HT-29 (cell line): ENCODE measurements around the gene CCDC194. TPM values are rescaled to one million over a fixed set of nuclear protein-coding genes. Genes with fewer than 3 reads are reported as not detected.
"Not testable (repeated sequence)": the region's sequence is repeated elsewhere in the genome, so short reads cannot be mapped to it uniquely, and the experiment has no call there.

ENCODE experiments used
- DNase-seq: peaks from one replicate; pipeline ENCODE4 v3.0.0-alpha.2; 2015; ENCODE audit warnings: low spot score
- total RNA-seq: library from RNA; depleted of rRNA; stranded (reverse); fragments of >200 nt; shearing (Covaris generic); gene quantifications from 2 replicates; pipeline ENCODE4 v1.2.3, GENCODE V29; 2014

The CCDC194 gene
- total RNA-seq, 1 experiment from 2014 or later: 1.6 TPM

DNA sequence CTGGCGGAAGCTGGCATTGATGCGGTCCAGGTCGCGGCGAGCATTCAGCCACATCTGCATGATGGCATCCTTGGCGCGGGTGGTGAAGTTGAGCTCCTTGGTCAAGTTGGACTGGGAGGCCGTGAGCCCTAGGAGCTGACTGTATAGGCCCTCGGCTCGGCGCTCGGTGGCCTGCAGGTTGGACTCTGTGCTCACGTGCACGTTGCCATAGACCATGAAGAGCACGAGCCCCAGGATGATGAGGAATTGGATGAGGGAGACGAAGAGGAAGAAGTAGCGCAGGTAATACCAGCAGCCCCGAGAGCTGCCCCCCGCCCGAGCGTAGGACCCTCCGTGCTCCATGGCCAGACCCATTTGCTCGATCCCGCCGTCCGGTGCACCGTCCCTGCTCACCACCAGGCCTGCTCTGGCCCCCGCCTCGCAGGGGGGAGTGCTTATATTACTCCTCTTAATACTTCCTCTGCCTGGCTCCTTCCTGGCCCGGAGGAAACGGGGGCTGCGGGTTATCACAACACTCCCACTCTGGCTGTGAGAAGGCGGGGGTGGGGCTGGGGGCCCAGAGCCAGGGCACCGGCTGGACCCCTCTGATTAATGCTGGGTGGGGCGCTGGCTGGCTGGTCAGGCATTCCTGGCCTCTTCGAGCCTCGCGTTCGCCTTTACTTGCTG is 16.9 kb downstream of the CCDC194 start, which contains the start of gene PLVAP:
TSS of gene PLVAP (minus strand) at position 408 of the 666 bp plus-strand sequence. CDS start at position 354, 54 bp downstream.
- DNase-seq: no peak

DNA sequence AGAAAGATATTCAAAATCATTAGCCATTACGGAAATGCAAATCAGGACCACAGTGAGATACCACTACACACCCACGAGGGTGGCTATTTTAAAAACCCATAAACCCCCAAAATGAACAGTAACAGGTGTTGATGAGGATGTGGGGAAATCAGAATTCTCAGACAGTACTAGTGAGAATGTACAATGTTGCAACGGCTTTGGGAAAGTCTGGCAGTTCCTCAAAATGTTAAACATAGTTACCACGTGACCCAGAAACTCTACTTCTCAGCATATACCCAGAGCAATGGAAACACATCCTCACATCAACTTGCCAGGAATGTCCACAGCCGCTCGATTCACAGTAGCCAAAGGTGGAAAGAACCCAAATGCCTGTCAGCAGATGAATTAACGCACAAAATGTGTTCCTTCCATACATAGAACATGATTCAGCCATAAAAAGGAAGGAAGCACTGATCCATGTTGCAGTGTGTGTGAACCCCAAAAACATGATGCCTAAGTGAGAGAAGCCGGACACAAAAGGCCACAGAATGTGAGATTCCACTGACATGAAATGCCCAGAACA is 23.9 kb downstream of the CCDC194 start:
- DNase-seq: no peak

DNA sequence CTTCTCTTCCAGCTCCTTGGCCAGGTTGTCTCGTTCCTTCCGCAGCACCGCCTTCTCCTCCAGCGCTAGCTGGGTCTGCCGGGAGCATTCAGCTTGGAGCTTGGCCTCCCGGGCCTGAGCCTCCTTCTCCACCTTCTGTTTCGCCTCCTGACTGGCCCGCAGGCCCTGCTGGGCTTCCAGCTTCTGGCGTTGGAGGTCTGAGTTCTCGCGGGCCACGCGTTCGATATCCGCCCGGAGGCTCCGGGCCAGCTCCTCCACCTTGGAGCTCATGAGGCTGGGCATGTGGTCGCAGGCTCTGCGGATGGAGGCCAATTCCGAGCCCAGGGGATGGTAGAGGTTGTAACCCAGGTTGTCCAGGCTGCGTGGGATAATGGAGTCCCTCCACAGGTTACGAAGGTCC is 28.6 kb downstream of the CCDC194 start:
- no peak for DNase-seq

DNA sequence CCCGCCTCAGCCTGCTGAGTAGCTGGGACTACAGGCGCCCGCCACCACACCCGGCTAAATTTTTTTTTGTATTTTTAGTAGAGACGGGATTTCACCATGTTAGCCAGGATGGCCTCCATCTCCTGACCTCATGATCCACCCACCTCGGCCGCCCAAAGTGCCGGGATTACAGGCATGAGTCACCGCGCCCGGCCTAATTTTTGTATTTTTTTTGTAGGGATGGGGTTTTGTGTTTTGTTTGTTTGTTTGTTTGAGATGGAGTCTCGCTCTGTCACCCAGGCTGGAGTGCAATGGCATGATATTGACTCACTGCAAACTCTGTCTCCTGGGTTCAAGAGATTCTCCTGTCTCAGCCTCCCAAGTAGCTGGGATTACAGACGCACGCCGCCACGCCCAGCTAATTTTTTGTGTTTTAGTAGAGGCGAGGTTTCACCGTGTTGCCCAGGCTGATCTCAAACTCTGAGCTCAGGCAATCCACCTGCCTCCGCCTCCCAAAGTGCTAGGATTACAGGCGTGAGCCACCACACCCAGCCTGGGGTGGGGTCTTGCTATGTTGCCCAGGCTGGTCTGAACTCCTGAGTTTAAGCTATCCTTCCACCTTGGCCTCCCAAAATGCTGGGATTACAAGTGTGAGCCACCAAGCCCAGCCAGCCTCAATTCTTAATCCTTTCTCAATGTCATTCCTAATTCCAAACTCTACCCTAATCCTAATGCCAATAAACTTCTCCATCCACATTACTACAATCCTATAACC is 30.0 kb downstream of the CCDC194 start:
- DNase-seq: not testable (repeated sequence)

DNA sequence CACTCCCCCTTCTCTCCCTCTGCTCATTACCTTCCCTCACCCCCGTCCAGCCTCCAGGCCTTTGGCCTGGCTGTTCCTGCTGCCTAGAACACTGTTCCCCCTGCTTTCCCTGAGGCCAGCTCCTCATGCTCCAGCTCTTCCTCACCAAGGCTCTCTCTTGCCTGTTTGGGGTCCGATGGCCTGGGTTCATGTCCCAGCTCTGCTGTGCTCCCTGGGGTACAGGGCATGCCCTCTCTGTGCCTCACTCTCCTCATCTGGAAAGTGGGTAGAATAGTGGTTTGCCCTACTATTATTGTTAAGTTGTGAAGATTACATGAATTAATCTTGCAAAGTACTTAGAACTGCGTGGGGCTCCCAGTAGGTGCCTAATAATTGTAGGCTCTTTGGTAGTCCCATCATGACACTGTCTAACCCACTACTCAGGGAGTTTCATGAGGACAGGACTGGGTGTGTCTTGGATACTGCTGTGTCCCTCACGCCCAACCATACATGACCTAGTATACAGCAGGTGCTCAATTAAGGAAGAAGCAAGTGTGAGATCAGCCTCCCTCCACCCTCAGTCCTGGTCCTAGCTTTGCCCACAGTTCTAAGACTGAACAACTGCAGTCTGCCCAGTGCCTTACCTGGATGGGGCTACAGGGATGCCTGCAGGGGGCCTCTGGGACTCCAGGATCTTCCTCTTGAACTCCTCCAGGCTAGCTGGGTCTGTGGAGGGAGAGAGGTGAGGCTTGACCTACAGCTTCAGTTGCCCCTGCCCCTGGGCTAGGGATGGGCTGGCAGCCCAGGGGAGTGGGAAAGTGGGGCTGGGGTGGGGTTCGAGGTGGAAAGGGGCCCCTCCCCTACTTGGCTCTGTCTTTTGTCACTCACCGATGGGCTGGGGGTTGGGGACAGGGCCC is 33.8 kb downstream of the CCDC194 start:
- no peak for DNase-seq

DNA sequence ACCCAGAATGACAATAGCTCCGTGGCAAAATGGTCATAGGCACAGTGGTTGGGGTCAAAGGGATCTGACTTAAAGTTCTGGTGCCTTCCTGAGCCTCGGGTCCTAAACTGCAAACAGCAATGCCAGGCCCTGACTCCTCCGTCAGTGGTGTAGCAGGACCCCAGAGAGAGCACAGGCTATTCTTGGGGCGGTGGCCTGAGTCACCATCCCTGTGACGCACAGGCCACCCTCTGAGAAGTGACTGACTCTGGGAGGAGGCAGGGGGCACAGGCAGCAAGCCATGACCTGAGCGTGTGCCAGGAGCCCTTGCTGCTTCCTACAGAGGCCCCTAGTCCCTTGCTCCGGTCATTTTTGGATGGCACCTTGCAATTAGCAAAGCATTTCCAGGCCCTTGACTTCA is 35.6 kb downstream of the CCDC194 start:
- no peak for DNase-seq

DNA sequence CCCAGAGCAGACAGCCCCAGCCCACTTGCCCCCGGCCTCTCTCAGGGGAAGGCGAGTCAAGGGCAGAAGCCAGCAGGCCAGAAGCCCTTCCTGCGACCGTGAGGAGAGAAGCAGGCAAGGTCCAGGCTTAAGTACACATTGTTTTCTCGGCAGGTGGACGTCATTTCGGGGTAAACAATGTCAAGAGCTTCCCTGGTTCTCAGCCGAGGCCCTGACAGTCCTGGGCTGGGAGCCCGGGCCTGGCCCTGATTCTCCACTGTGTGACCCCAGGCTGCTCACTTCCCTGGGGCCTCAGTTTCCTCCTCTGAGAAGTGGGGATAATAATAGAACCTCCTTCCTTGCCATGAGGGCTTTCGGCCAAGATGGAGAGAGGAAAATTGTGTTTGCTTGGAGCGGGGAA is 36.3 kb downstream of the CCDC194 start:
- DNase-seq: no peak

DNA sequence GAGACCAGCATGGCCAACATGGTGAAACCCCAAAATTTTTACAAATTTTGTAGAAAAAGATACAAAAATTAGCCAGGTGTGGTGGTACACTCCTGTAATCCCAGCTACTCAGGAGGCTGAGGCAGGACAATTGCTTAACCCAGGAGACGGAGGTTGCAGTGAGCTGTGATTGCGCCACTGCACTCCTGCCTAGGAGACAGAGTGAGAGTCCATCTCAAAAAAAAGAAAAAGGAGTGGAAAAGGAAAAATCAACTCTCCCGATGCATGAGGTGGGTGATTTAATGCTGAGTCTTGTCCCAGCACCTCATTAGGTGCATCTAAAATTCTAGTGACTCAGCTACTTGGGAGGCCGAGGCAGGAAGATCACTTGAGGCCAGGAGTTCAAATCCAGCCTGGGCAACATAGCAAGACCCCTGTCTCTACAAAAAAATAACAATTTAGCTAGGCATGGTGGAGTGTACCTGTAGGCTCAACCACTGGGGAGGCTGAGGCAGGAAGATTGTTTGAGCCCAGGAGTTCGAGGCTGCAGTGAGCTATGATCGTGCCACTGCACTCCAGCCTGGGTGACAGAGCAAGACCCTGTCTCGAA is 36.8 kb downstream of the CCDC194 start:
- no peak for DNase-seq

DNA sequence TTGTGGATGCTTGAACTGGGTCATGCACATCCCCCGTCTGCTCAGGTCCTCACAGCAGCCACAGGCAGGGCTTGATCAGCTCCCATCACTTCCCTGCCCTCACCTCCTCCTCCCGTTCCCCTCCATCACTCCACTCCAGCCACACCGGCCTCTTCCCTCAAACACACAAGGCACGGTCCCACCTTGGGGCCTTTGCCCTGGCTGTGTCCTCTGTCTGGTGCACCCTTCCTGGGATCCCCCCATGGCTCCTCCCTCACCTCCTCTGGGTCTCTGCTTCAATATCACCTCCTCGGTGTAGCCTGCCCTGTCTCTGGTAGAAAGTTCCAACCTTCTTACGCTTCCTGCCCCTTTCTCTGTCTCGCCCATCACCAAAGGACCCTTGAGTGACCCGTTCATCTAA is 40.6 kb downstream of the CCDC194 start:
- DNase-seq: no peak

DNA sequence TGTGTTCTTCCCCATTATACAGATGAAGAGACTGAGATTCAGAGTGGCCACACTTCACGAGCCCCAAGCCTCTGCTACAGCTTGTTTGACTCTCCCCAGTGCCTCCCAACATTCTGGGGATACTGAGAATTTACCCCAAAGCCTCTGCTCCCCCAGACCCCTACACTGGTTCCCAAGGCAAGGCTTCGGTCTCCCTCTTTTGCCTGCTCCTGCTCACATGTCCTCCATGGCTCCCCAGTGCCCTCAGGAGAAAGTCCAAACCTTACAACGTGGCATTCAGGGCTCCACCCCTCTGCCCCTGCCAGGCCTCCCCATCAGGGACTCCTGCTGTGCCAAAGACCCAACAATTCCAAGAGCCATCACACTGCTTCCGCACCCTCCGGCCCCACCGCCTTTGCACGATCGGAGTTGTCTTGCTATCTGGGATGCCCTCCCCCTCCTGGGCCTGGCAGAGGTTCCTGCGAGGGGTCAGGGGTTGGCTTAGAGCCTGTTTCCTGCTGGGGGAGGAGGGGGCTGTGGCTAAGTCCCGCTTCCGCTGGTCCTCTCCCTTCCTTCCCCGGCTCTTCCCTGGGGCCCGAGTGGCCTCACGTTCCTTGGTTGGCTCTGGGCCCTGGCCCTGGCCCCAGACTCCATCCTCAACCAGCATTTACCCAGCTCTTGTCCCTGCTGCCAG is 41.3 kb downstream of the CCDC194 start:
- DNase-seq: no peak

DNA sequence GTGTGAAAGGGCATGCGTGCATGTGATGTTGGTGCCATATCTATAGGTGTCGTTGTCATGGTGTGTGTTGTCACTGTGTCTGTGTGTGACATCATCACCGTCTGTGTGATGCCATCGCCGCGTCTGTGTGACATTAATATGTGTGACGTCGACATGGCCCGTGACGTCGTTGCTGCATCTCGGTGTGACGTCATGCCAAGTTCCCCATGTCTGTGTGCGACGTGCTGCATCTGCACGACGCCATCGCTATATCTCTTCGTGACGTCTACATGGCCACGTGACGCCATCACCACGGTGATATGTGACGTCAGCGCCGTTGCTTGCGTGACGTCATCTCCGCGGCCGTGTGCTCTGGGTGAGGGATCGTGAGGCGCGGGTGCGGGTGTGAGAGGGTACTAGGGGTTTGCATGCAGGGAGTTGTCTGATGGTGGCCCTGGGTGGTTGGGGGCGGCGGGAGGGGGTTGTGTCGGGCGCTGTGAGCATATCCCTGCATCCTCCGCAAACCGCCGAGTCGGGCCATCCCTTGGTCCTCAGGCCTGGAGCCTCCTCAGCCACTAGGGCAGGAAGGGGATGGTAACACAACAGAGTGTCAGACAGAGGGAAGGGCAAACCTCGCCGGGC is 42.1 kb downstream of the CCDC194 start:
- no peak for DNase-seq

DNA sequence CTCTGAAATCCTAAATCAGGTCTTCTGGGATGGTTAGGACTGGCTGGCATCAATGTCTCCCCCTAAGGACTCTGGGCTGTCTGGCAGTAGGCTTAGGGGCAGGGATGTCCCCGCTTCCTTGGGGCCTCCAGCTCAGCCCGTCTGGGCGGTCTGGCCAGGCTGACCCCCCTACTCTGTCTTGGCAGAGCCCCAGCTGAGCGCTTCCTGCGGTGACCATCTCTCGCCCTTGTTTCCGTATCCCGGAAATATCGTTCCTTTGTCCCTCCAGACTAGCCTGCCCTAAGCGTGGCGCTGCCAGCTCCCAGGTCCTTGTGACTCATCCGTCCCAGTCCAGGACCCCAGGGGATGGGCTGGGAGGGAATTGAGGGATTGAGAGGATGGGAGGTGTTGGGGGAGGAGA is 45.3 kb downstream of the CCDC194 start:
- no peak for DNase-seq

DNA sequence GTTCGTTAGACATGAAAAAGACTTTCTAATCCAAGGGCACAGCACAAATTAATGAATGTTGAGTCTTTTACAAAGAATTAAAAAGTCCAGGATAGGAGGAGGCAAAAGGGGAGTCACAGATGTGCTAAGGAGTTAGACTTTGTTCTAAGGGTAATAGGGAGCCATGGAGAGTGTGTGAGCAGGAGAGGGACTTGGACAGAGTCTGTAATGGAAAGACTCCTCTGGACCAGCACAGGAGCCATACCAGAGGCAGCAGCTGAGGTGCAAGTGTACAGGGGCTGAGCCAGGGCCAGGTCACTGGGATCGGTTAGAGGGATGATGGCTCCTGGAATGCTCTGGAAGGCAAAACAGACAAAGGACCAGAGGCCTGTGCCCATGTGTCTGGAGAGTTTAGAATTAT is 46.1 kb downstream of the CCDC194 start:
- no peak for DNase-seq

DNA sequence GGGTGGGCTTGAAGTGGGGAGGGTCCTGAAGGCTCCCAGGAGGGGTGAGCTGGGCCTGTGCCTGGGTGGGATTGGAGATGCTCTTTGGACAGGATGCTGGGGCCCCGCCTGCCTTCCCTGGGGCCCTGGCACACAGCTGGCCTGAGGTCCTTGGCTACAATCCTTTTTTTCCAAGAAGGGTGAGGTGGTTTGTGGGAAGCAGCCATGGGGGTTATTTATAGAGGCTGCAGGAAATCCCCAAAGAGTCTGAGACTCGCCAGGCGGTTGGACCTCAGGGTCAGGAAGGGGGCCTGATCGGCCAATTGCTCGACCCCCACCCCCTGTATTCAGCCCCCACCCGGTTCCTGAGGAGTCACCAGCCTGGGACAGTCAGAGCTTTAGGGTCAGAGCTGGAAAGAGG is 46.6 kb downstream of the CCDC194 start:
- DNase-seq: no peak

DNA sequence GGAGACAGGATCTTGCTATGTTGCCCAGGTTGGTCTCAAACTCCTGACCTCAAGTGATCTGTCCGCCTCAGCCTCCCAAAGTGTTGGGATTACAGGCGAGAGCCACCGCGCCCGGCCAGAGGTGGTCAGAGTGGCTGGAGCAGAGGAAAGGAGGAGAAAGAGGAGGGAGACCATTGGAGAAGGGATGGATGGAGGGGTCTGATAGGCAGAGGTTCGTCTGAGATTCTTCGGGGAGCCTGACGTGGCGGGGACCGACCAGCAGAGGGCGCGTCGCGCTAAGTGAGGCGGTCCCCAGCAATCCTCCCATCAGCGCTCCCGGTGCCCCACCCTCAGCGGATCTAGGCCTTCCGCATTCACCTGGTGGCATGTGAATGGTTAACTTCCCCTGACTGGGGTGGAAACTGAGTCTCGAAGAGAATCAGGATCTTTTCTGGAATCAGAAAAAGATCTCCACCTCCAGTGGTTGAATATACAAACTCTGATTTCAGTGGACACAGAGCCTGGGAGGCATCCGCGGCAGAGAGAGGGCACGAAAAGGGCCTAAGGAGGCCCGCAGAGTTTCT is 47.8 kb downstream of the CCDC194 start:
- peak; percentile 79 for DNase-seq

DNA sequence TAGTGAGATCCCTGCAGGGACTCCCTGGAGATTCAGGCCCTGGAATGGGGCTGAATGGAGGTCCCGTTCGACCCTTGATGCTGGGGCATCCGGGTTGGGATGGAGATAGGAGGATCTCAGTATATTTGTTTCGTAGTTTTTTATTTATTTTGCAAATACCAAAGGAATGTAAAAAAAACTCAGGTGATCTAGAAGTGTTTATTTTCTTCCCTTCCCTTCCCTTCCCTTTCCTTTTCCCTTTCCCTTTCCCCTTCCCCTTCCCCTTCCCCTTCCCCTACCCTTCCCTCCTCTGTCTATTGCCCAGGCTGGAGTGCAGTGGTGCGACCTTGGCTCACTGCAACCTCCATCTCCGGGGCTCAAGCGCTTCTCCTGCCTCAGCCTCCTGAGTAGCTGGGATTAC is 52.2 kb downstream of the CCDC194 start:
- no peak for DNase-seq

DNA sequence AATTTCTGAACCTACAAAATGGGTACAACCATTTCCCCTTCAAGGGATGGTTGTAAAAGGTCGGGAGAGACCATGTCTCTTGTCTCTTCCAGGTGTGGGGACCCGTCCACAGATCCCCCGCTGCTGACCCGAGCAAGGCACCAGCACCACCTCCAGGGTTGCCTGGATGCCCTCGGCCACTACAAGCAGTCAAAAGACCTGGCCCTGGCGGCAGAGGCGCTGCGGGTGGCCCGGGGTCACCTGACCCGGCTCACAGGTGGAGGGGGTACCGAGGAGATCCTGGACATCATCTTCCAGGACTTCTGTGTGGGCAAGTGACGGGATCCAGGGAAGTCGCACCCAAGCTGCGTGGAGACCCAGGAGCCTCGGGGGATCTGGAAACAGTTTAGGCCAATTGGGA is 52.6 kb downstream of the CCDC194 start:
- DNase-seq: no peak

DNA sequence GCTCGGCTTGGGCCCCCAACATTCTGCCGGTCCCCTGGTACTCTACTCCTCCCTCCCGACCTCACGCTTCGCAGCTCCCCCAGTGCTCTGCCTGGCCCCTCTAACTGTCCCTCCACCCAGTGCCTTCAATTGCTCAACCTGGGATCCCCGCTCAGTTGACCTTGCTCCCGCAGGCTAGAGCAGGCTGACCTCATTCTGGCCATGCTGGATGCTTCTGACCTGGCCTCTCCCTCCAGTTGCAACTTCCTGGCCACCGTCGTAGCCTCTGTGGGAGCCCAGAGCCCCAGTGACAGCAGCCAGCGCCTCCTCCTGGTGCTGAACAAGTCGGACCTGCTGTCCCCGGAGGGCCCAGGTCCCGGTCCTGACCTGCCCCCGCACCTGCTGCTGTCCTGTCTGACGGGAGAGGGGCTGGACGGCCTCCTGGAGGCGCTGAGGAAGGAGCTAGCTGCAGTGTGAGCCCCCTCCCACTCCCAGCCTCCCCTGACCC is 53.1 kb downstream of the CCDC194 start:
- DNase-seq: no peak
